MM.1S (cell line): Measurements from ENCODE around the gene NPR2.

Experiments used
- DNase-seq: peaks from one replicate; pipeline ENCODE4 v3.0.0-alpha.2; 2015
- H2AFZ ChIP-seq: fragments of 300-600 bp; sonication (generic); 2 replicates; pipeline ENCODE4 v1.6.0; 2016; ENCODE audit warnings: antibody characterized with exemption, low read length
- H3F3A ChIP-seq: fragments of 300-600 bp; sonication (generic); 2 replicates; pipeline ENCODE4 v1.6.1; 2016; ENCODE audit warnings: mild to moderate bottlenecking, antibody characterized with exemption, low read length, moderate library complexity, mixed read lengths; ENCODE audit not compliant: insufficient read depth
- H3K27ac ChIP-seq: fragments of 300-600 bp; sonication (generic); 2 replicates; pipeline ENCODE4 v1.5.1; 2016; ENCODE audit warnings: mild to moderate bottlenecking, low read length
- H3K27me3 ChIP-seq: fragments of 300-600 bp; sonication (generic); replicated peaks from 2 replicates; pipeline ENCODE4 v1.6.0; 2016; ENCODE audit warnings: low read length; ENCODE audit not compliant: insufficient read depth
- H3K36me3 ChIP-seq: fragments of 300-600 bp; sonication (generic); replicated peaks from 2 replicates; pipeline ENCODE4 v1.6.1; 2016; ENCODE audit warnings: mild to moderate bottlenecking, low read length, mixed read lengths; ENCODE audit not compliant: insufficient read depth
- H3K4me1 ChIP-seq: fragments of 300-600 bp; sonication (generic); 2 replicates; pipeline ENCODE4 v1.6.1; 2016; ENCODE audit warnings: low read length, mixed read lengths
- H3K4me2 ChIP-seq: fragments of 300-600 bp; sonication (generic); 2 replicates; pipeline ENCODE4 v1.6.0; 2016; ENCODE audit warnings: low read depth, low read length
- H3K4me3 ChIP-seq: fragments of 300-600 bp; sonication (generic); 2 replicates; pipeline ENCODE4 v1.5.1; 2016; ENCODE audit warnings: low read length, mixed read lengths
- H3K79me2 ChIP-seq: fragments of 300-600 bp; sonication (generic); 2 replicates; pipeline ENCODE4 v1.6.1; 2016; ENCODE audit warnings: mixed run types, low read length, mixed read lengths
- H3K9ac ChIP-seq: fragments of 300-600 bp; sonication (generic); 2 replicates; pipeline ENCODE4 v1.6.1; 2016; ENCODE audit warnings: low read length, mixed read lengths
- H3K9me2 ChIP-seq: fragments of 300-600 bp; sonication (generic); replicated peaks from 2 replicates; pipeline ENCODE4 v1.6.1; 2016; ENCODE audit warnings: mild to moderate bottlenecking, low read length, mixed read lengths; ENCODE audit not compliant: insufficient read depth
- H3K9me3 ChIP-seq: fragments of 300-600 bp; sonication (generic); replicated peaks from 2 replicates; pipeline ENCODE4 v1.6.1; 2016; ENCODE audit warnings: mild to moderate bottlenecking, low read length, mixed read lengths; ENCODE audit not compliant: insufficient read depth
- H4K20me1 ChIP-seq: fragments of 300-600 bp; sonication (generic); 2 replicates; pipeline ENCODE4 v1.6.1; 2016; ENCODE audit warnings: mild to moderate bottlenecking, low read length, moderate library complexity, mixed read lengths; ENCODE audit not compliant: insufficient read depth
- EZH2 ChIP-seq: fragments of 300-600 bp; sonication (generic); optimal IDR thresholded peaks from 2 replicates; pipeline ENCODE3; 2017; ENCODE audit warnings: low read depth, mild to moderate bottlenecking, antibody characterized with exemption, low read length, mixed read lengths
- EZH2phosphoT487 ChIP-seq: fragments of 300-600 bp; sonication (generic); IDR thresholded peaks from 2 replicates; pipeline ENCODE4 v1.6.1; 2018; ENCODE audit warnings: antibody characterized with exemption, low read length
- TF ChIP-seq, protein P1 (sequence below): fragments of 300-600 bp; sonication (generic); IDR thresholded peaks from 2 replicates; pipeline ENCODE4 v1.5.1; 2016; ENCODE audit warnings: antibody characterized with exemption, low read length, mixed read lengths

The NPR2 gene

DNA sequence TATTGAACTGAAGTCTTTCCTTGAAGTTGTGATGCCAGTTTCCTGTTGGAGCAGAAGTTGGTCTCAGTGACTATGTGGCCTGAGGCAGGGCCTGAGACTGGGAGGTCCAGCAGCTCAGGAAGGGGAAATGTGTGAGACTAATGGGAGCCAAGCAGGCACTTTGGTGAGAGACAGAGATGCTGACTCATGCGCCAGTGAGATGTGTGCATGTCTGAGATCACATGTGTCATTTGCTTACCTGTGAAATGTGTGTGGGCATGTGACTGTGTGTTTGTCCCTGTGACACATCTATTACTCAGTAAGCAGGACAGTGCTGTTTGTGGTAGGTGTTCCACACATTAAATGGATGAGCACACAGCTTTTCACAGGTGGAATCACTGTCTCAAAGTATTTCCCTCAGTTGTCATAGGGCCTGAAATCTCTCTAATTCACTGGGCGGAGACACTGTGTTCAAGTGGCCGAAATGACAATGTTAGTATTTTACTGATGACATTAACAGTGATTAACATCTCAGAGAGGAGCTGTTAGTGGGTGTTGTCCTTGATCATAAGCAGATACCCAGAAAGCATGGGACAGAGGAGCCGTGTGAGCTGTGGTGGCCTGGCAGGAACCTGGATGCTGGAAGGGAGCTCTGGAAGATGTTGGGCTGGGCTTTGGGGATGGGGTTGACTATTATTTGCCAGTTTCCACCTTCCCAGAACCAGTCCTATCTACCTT is 7.4 kb downstream of the NPR2 start:
- Histone ChIP-seq H4K20me1 (no peaks in the 10 kb centered on the region), H3K4me3 (no peak overlapping the region), H3K9me3 (no peaks in the 10 kb centered on the region), H3K27me3 (peaks cover 5% of the 10 kb centered on the region; the same call in 1 of the 2 replicates), H3K79me2 (no peaks in the 10 kb centered on the region), H3K9ac (no peak overlapping the region), H3K4me1 (peaks cover 23% of the 10 kb centered on the region), H2AFZ (no peak overlapping the region), H3K27ac (no peak overlapping the region), H3F3A (0 out of 2 replicates have a peak, but pooled peaks cover 5% of the 10 kb centered on the region), H3K9me2 (no peaks in the 10 kb centered on the region), H3K4me2 (no peak overlapping the region), H3K36me3 (no peaks in the 10 kb centered on the region)
- peak; percentile 43 for DNase-seq
- TF ChIP-seq, protein P1, sequence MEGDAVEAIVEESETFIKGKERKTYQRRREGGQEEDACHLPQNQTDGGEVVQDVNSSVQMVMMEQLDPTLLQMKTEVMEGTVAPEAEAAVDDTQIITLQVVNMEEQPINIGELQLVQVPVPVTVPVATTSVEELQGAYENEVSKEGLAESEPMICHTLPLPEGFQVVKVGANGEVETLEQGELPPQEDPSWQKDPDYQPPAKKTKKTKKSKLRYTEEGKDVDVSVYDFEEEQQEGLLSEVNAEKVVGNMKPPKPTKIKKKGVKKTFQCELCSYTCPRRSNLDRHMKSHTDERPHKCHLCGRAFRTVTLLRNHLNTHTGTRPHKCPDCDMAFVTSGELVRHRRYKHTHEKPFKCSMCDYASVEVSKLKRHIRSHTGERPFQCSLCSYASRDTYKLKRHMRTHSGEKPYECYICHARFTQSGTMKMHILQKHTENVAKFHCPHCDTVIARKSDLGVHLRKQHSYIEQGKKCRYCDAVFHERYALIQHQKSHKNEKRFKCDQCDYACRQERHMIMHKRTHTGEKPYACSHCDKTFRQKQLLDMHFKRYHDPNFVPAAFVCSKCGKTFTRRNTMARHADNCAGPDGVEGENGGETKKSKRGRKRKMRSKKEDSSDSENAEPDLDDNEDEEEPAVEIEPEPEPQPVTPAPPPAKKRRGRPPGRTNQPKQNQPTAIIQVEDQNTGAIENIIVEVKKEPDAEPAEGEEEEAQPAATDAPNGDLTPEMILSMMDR = no peak
- no peak for TF ChIP-seq EZH2phosphoT487
- TF ChIP-seq EZH2 = no peak

DNA sequence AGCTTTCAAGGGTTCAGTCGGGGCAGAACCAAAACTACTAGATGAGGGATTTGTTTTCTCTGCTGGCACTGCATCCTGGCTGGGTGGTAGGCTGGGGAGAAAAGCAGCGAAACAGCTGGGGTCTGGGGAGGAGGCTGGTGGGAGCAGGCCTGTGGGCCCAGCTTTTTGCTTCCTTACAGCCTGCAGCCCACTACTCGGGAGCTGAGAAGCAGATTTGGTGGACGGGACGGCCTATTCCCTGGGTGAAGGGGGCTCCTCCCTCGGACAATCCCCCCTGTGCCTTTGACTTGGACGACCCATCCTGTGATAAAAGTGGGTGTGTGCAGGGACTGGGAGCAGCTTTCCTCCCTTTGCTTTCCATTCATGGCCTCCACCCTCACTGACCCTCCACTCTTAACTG is 9.1 kb downstream of the NPR2 start:
- Histone ChIP-seq H3K4me3 (no peak overlapping the region), H3K4me1 (peaks cover 23% of the 10 kb centered on the region), H3K9ac (no peak overlapping the region), H2AFZ (no peak overlapping the region), H3F3A (0 out of 2 replicates have a peak, but pooled peaks cover 5% of the 10 kb centered on the region), H3K36me3 (no peaks in the 10 kb centered on the region), H3K4me2 (no peak overlapping the region), H3K9me2 (no peaks in the 10 kb centered on the region), H3K9me3 (no peaks in the 10 kb centered on the region), H3K27ac (no peak overlapping the region), H3K79me2 (no peaks in the 10 kb centered on the region), H4K20me1 (no peaks in the 10 kb centered on the region), H3K27me3 (peaks cover 5% of the 10 kb centered on the region; the same call in 1 of the 2 replicates)
- no peak for DNase-seq
- TF ChIP-seq, protein P1 = no peak
- TF ChIP-seq EZH2 (no peak), EZH2phosphoT487 (no peak)

DNA sequence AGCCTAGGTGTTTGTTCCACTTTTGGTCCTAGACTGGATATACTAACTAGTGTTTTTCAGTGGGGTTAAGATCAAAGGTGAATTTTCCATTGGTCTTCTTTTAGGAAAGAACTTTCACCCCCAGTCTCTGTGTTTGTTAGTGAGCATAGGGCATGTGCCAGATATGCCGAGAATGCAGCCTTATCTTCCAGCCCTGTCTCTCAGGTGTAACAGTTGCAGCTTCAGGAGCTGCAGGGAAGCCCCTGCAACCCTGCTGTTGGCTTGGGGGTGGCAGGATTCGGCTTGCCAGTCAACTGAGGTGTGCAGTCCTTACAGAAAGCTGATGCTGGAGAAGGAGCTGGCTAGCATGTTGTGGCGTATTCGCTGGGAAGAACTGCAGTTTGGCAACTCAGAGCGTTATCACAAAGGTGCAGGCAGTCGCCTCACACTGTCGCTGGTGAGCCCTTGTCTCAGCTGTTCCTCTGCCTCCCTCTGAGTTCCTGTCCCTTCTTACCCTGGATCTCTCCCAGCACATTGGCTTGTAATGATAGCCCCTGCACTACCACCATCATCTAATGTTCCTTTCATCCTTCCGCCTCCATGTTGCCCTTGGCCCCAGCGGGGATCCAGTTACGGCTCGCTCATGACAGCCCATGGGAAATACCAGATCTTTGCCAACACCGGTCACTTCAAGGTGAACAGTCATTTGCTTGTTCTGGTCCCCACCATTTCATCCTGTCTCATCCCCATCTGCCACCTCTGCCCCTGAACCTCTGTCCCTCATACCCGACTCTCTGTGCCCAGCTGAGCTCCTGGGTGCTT is 10.1 kb downstream of the NPR2 start:
- Histone ChIP-seq H3K9ac (no peak overlapping the region), H3K27ac (no peak overlapping the region), H3F3A (0 out of 2 replicates have a peak, but pooled peaks cover 5% of the 10 kb centered on the region), H3K4me3 (no peak overlapping the region), H2AFZ (no peak overlapping the region), H3K79me2 (no peaks in the 10 kb centered on the region), H3K36me3 (no peaks in the 10 kb centered on the region), H3K4me1 (peaks cover 23% of the 10 kb centered on the region), H3K27me3 (peaks cover 1% of the 10 kb centered on the region; the same call in 1 of the 2 replicates), H3K9me2 (no peaks in the 10 kb centered on the region), H3K4me2 (no peak overlapping the region), H4K20me1 (no peaks in the 10 kb centered on the region), H3K9me3 (no peaks in the 10 kb centered on the region)
- DNase-seq = no peak
- TF ChIP-seq, protein P1 = no peak
- TF ChIP-seq EZH2phosphoT487 = no peak
- TF ChIP-seq EZH2 = no peak
